ENCODE measurements around the gene VCP. TPM values are rescaled to one million over a fixed set of nuclear protein-coding genes. Genes with fewer than 3 reads are reported as not detected.
"Not testable (repeated sequence)": the region's sequence is repeated elsewhere in the genome, so short reads cannot be mapped to it uniquely, and the experiment has no call there.

Gene VCP
- polyA plus RNA-seq, 1 donor (not counting 4 experiments of a cell fraction or from before 2014, with no cell fraction given) = 414 TPM

DNA sequence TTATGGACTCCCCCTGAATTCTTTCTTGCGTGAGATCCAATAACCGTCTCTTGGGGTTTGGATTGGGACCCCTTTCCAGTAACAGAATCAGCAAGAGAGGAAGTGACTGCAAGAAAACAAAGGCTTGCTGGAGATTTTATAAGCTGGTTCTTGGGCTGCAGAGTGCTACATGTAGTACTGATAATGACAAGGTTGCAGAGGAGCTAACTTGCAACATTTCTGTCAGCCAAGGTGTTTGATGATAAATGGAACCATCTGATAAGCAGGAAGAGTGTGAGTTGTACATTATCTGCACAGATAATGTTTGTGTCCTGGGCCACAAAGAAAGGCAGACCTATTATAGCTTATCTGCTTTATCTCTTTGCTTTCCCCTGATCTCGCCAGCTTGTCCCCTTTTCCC lies 45.8 kb downstream of the VCP start:
- H2AFZ ChIP-seq (ENCODE audit: control insufficient read depth, low read length) = no peak overlapping the region
- no peak overlapping the region for H3K4me3 ChIP-seq (ENCODE audit: control insufficient read depth in 2 of 3, extremely low read depth in 1 of 3, insufficient read depth in 2 of 3, low read depth in 1 of 3, low read length in 3 of 3)
- H3K27me3 ChIP-seq (ENCODE audit: control insufficient read depth, extremely low read depth, insufficient read depth, low read length) = no peaks in the 10 kb centered on the region
- no peaks in the 10 kb centered on the region for H3K9me1 ChIP-seq (ENCODE audit: control insufficient read depth, extremely low read depth, insufficient read depth, low read length)
- peaks cover 7% of the 10 kb centered on the region for H3K9me3 ChIP-seq (ENCODE audit: control insufficient read depth, low read depth, low read length)
- H3K4me2 ChIP-seq (ENCODE audit: control insufficient read depth, extremely low read depth, insufficient read depth, low read depth, low read length) = peak overlapping the region; percentile 49
- TF ChIP-seq CTCF (optimal IDR thresholded peaks at IDR 0.05 in 1 of 3, IDR thresholded peaks at IDR 0.05 in 1 of 3, conservative IDR thresholded peaks at IDR 0.05 in 1 of 3; ENCODE audit: extremely low read depth in 1 of 3, insufficient read depth in 2 of 3, low read length in 3 of 3) (no peak), EZH2 (IDR thresholded peaks at IDR 0.05; ENCODE audit: low read length) (no peak)
- H4K20me1 ChIP-seq (ENCODE audit: control insufficient read depth, extremely low read depth, insufficient read depth, low read length) = no peaks in the 10 kb centered on the region
- dilution Hi-C loops (cut with MboI; ENCODE audit: extremely low pct_ligation_motif_present, low sequenced_read_pairs) = no loop called here
- FAIRE-seq (no peak), DNase-seq (ENCODE audit: low read depth, low spot score) (no peak)
- no peaks in the 10 kb centered on the region for H3K79me2 ChIP-seq (ENCODE audit: control insufficient read depth, insufficient read depth, low read length)
- peaks cover 28% of the 10 kb centered on the region for H3K4me1 ChIP-seq (ENCODE audit: control insufficient read depth, extremely low read depth, insufficient read depth, low read length)
- H3K27ac ChIP-seq (ENCODE audit: control insufficient read depth, insufficient read depth, low read length) = peak overlapping the region; percentile 47
- H3K36me3 ChIP-seq (ENCODE audit: control insufficient read depth in 2 of 2, extremely low read depth in 1 of 2, insufficient read depth in 2 of 2, low read length in 2 of 2) = peaks cover 0 to 1% of the 10 kb centered on the region in 2 experiments
- H3K9ac ChIP-seq (ENCODE audit: control insufficient read depth, extremely low read depth, insufficient read depth, low read length) = no peak overlapping the region

DNA sequence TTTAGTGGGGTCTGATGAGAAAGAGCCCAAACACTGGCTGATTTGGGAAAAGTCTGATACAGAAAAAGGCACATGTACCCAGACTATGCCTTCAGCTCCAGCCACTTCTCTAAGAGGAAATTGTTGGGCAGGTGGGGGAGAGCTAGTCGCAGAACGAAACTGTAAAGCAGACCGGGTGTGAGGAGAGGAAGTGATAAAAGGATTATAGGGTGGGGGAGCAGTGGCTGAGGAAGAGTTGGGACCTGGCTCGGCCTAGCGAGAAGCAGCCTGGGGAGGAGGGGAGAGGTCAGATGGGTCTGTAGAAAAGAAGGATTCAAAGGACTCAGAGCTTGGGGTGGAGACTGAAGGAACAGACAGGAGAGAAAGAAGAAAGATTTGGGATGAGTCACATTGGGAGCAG lies 49.0 kb downstream of the VCP start:
- H3K4me2 ChIP-seq (ENCODE audit: control insufficient read depth, extremely low read depth, insufficient read depth, low read depth, low read length); H2AFZ ChIP-seq (ENCODE audit: control insufficient read depth, low read length); H3K36me3 ChIP-seq (ENCODE audit: control insufficient read depth in 2 of 2, extremely low read depth in 1 of 2, insufficient read depth in 2 of 2, low read length in 2 of 2); DNase-seq (ENCODE audit: low read depth, low spot score); H3K9ac ChIP-seq (ENCODE audit: control insufficient read depth, extremely low read depth, insufficient read depth, low read length); H3K27ac ChIP-seq (ENCODE audit: control insufficient read depth, insufficient read depth, low read length); dilution Hi-C loops (cut with MboI; ENCODE audit: extremely low pct_ligation_motif_present, low sequenced_read_pairs); H3K27me3 ChIP-seq (ENCODE audit: control insufficient read depth, extremely low read depth, insufficient read depth, low read length); FAIRE-seq; H4K20me1 ChIP-seq (ENCODE audit: control insufficient read depth, extremely low read depth, insufficient read depth, low read length); H3K4me3 ChIP-seq (ENCODE audit: control insufficient read depth in 2 of 3, extremely low read depth in 1 of 3, insufficient read depth in 2 of 3, low read depth in 1 of 3, low read length in 3 of 3); H3K9me3 ChIP-seq (ENCODE audit: control insufficient read depth, low read depth, low read length); H3K79me2 ChIP-seq (ENCODE audit: control insufficient read depth, insufficient read depth, low read length); H3K9me1 ChIP-seq (ENCODE audit: control insufficient read depth, extremely low read depth, insufficient read depth, low read length): not testable (repeated sequence)
- H3K4me1 ChIP-seq (ENCODE audit: control insufficient read depth, extremely low read depth, insufficient read depth, low read length) = peaks cover 23% of the 10 kb centered on the region

- Histone ChIP-seq H3K27ac (ENCODE audit: control insufficient read depth, insufficient read depth, low read length) (no peak overlapping the region), H3K36me3 (ENCODE audit: control insufficient read depth in 2 of 2, extremely low read depth in 1 of 2, insufficient read depth in 2 of 2, low read length in 2 of 2) (peaks cover 0 to 4% of the 10 kb centered on the region in 2 experiments), H3K9me1 (ENCODE audit: control insufficient read depth, extremely low read depth, insufficient read depth, low read length) (no peaks in the 10 kb centered on the region), H3K9me3 (ENCODE audit: control insufficient read depth, low read depth, low read length) (peaks cover 1% of the 10 kb centered on the region), H3K9ac (ENCODE audit: control insufficient read depth, extremely low read depth, insufficient read depth, low read length) (no peak overlapping the region), H3K4me2 (ENCODE audit: control insufficient read depth, extremely low read depth, insufficient read depth, low read depth, low read length) (no peak overlapping the region), H2AFZ (ENCODE audit: control insufficient read depth, low read length) (no peak overlapping the region), H3K79me2 (ENCODE audit: control insufficient read depth, insufficient read depth, low read length) (no peaks in the 10 kb centered on the region), H4K20me1 (ENCODE audit: control insufficient read depth, extremely low read depth, insufficient read depth, low read length) (no peaks in the 10 kb centered on the region), H3K4me3 (ENCODE audit: control insufficient read depth in 2 of 3, extremely low read depth in 1 of 3, insufficient read depth in 2 of 3, low read depth in 1 of 3, low read length in 3 of 3) (no peak overlapping the region), H3K27me3 (ENCODE audit: control insufficient read depth, extremely low read depth, insufficient read depth, low read length) (no peaks in the 10 kb centered on the region), H3K4me1 (ENCODE audit: control insufficient read depth, extremely low read depth, insufficient read depth, low read length) (no peaks in the 10 kb centered on the region)
- TF ChIP-seq CTCF (optimal IDR thresholded peaks at IDR 0.05 in 1 of 3, IDR thresholded peaks at IDR 0.05 in 1 of 3, conservative IDR thresholded peaks at IDR 0.05 in 1 of 3; ENCODE audit: extremely low read depth in 1 of 3, insufficient read depth in 2 of 3, low read length in 3 of 3) = no peak
- no peak for TF ChIP-seq EZH2 (IDR thresholded peaks at IDR 0.05; ENCODE audit: low read length)
- FAIRE-seq (no peak), DNase-seq (ENCODE audit: low read depth, low spot score) (no peak)
- dilution Hi-C loops (cut with MboI; ENCODE audit: extremely low pct_ligation_motif_present, low sequenced_read_pairs) = no loop called here
Observed at GRCh38 chr9:35014517-35014916, 57.9 kb downstream of the VCP start.
